Measurements from ENCODE around the gene RFX5.

- peak in 3 of 5 experiments; percentile 19 to 55 (median 43) for TF ChIP-seq CTCF (IDR thresholded peaks at IDR 0.05)
- no peak for TF ChIP-seq POLR2A (IDR thresholded peaks at IDR 0.05)
- peak in 1 of 3 donors; percentile 39 for TF ChIP-seq POLR2AphosphoS5 (IDR thresholded peaks at IDR 0.05)
Observed at GRCh38 chr1:151369621-151370048, 22.6 kb upstream of the RFX5 start.
